Vagina (tissue), 2 donors: ENCODE measurements around the gene TPRG1L. TPM values are rescaled to one million over a fixed set of nuclear protein-coding genes. Genes with fewer than 3 reads are reported as not detected.

ENCODE experiments used
- DNase-seq, 2 donors: peaks; one replicate each; pipeline ENCODE4 v3.0.0-alpha.2; 2017; ENCODE audit errors: extremely low spot score in 2 of 2
- H3K27ac ChIP-seq: fragments of 200-600 bp; sonication (generic); one replicate; pipeline ENCODE4 v1.5.1; 2019
- H3K27me3 ChIP-seq: fragments of 200-600 bp; sonication (generic); one replicate; pipeline ENCODE4 v1.5.1; 2019
- H3K36me3 ChIP-seq, 2 donors: fragments of 200-600 bp; sonication (generic); one replicate each; pipeline ENCODE4 v1.5.1; 2017 to 2019
- H3K4me1 ChIP-seq: fragments of 200-600 bp; sonication (generic); one replicate; pipeline ENCODE4 v1.5.1; 2019
- H3K4me3 ChIP-seq, 2 donors: fragments of 200-600 bp; sonication (generic); 1 replicate in 1 of 2; 2 replicates in 1 of 2; pipeline ENCODE4 v1.5.1; 2016 to 2019
- H3K9me3 ChIP-seq: fragments of 200-600 bp; sonication (generic); one replicate; pipeline ENCODE4 v1.5.1; 2019
- POLR2A ChIP-seq, 2 donors: fragments of 450-650 bp; IDR thresholded peaks; one replicate each; pipeline ENCODE4 v1.6.1; 2017; ENCODE audit warnings: antibody characterized with exemption in 2 of 2, mild to moderate bottlenecking in 2 of 2, moderate library complexity in 2 of 2
- POLR2AphosphoS5 ChIP-seq, 2 donors: sonication (generic); formaldehyde crosslinking; IDR thresholded peaks; one replicate each; pipeline ENCODE4 v1.9.0; 2017; ENCODE audit warnings: antibody characterized with exemption in 2 of 2, mild to moderate bottlenecking in 2 of 2, low read depth in 1 of 2; ENCODE audit not compliant: insufficient read depth in 1 of 2
- intact Hi-C: fragments of 100-400 bp; cut with DNase I; formaldehyde crosslinking; loops from one replicate; pipeline ENCODE4 v1.15.1; 2023
- total RNA-seq: library from RNA; depleted of rRNA; stranded (reverse); fragments of >200 nt; gene quantifications from one replicate; pipeline ENCODE4 v1.2.3, GENCODE V29; 2016
- TF ChIP-seq, protein P1 (sequence below), 3 experiments: fragments of 450-650 bp in 2 of 3; fragments of 200-600 bp in 1 of 3; sonication (generic) in 1 of 3; IDR thresholded peaks; one replicate each; pipeline ENCODE4 v1.5.1; 2017 to 2019; ENCODE audit warnings: antibody characterized with exemption in 3 of 3, mild to moderate bottlenecking in 2 of 3, moderate library complexity in 2 of 3

TPRG1L gene
- total RNA-seq, 1 donor from 2014 or later: 44.9 TPM

DNA sequence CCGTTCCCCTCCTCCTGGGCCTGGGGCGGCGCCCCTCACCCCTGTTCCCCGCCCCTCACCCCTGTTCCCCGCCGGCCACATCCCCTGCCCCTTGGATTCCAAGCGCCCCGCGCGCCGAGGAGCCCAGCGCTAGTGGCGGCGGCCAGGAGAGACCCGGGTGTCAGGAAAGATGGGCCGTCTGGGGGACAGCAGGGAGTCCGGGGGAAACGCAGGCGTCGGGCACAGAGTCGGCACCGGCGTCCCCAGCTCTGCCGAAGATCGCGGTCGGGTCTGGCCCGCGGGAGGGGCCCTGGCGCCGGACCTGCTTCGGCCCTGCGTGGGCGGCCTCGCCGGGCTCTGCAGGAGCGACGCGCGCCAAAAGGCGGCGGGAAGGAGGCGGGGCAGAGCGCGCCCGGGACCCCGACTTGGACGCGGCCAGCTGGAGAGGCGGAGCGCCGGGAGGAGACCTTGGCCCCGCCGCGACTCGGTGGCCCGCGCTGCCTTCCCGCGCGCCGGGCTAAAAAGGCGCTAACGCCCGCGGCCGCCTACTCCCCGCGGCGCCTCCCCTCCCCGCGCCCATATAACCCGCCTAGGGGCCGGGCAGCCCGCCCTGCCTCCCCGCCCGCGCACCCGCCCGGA, 27.2 kb downstream of the TPRG1L start, which contains the start of gene TP73:
TP73 (plus strand) TSS at position 587 of the 618 bp plus-strand sequence. CDS start 29,850 bp downstream, outside the sequence.
- H3K9me3 ChIP-seq: no peaks in the 10 kb centered on the region
- peak within 1 kb of the TSS; percentile 30 to 45 for H3K4me3 ChIP-seq
- H3K27me3 ChIP-seq: peaks cover 14% of the 10 kb centered on the region
- DNase-seq: no peak
- intact Hi-C loops: no loop called here
- no peak within 1 kb of the TSS for H3K27ac ChIP-seq
- H3K36me3 ChIP-seq: no peaks in the 10 kb centered on the region
- TF ChIP-seq, protein P1, sequence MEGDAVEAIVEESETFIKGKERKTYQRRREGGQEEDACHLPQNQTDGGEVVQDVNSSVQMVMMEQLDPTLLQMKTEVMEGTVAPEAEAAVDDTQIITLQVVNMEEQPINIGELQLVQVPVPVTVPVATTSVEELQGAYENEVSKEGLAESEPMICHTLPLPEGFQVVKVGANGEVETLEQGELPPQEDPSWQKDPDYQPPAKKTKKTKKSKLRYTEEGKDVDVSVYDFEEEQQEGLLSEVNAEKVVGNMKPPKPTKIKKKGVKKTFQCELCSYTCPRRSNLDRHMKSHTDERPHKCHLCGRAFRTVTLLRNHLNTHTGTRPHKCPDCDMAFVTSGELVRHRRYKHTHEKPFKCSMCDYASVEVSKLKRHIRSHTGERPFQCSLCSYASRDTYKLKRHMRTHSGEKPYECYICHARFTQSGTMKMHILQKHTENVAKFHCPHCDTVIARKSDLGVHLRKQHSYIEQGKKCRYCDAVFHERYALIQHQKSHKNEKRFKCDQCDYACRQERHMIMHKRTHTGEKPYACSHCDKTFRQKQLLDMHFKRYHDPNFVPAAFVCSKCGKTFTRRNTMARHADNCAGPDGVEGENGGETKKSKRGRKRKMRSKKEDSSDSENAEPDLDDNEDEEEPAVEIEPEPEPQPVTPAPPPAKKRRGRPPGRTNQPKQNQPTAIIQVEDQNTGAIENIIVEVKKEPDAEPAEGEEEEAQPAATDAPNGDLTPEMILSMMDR (IDR thresholded peaks at IDR 0.05): no peak
- TF ChIP-seq POLR2A (IDR thresholded peaks at IDR 0.05) (no peak), POLR2AphosphoS5 (IDR thresholded peaks at IDR 0.05; ENCODE audit: insufficient read depth in 1 of 2, low read depth in 1 of 2) (no peak)
- peaks cover 33% of the 10 kb centered on the region for H3K4me1 ChIP-seq

DNA sequence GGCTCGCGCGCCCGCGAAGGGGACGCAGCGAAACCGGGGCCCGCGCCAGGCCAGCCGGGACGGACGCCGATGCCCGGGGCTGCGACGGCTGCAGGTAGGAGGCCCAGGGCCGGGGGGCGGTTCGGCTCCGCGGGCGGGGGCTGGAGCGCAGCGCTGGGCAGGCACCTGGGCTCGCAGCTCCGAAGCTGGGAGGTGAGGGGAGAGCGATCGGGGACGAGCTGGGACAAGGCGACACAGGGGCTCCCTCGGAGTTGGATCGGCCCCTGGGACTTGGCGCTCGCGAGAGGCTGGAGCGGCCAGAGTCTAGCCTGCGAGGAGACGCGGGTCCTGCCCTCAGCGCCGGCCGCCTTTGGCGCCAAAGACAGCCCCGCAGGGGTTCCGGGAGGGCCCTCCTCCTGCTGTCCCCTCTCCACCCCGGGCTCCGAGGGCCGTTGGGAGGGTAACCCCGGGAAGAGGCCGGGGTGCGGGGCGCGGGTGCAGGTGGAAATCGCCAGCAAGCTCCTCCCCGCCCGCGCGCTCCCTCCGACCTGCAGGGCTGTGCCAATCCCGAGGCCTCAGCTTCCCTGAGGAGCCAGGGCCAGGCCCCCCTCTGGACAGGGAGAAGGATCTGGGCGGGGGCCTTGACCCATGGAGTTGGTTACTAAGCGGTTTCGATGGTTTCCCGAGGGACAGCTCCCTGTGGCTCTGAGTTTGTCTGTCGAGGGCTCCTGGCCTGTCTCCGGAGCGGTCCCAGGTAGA, 27.9 kb downstream of the TPRG1L start:
- TF ChIP-seq POLR2A (IDR thresholded peaks at IDR 0.05) (no peak), POLR2AphosphoS5 (IDR thresholded peaks at IDR 0.05; ENCODE audit: insufficient read depth in 1 of 2, low read depth in 1 of 2) (no peak)
- TF ChIP-seq, protein P1 (IDR thresholded peaks at IDR 0.05): no peak
- Histone ChIP-seq H3K4me1 (peaks cover 33% of the 10 kb centered on the region), H3K9me3 (no peaks in the 10 kb centered on the region), H3K4me3 (peak overlapping the region; percentile 30 to 45), H3K27ac (no peak overlapping the region), H3K27me3 (peaks cover 14% of the 10 kb centered on the region), H3K36me3 (no peaks in the 10 kb centered on the region)
- no peak for DNase-seq
- intact Hi-C loops: no loop called here

DNA sequence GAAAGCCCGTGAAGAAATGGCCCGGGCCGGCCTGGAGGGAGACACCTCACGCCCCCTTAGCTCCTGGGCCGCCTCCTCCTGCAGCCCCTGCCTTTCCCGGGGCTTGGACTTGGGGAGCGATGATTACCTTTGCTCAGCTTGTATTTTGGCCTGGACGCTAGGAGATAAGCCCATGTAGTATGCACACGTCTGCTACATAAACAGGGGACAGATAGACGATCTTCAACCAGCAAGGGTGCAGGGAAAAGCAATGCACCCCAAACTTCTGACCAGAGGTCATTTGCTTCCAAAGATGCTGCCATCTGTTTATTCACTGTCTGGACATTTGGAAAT, 28.4 kb downstream of the TPRG1L start:
- peaks cover 14% of the 10 kb centered on the region for H3K27me3 ChIP-seq
- TF ChIP-seq POLR2A (IDR thresholded peaks at IDR 0.05) (no peak), POLR2AphosphoS5 (IDR thresholded peaks at IDR 0.05; ENCODE audit: insufficient read depth in 1 of 2, low read depth in 1 of 2) (no peak)
- no peaks in the 10 kb centered on the region for H3K36me3 ChIP-seq
- no peak for DNase-seq
- peaks cover 32% of the 10 kb centered on the region for H3K4me1 ChIP-seq
- H3K9me3 ChIP-seq: no peaks in the 10 kb centered on the region
- intact Hi-C loops: no loop called here
- peak overlapping the region in 1 of 2 donors; percentile 45 for H3K4me3 ChIP-seq
- H3K27ac ChIP-seq: no peak overlapping the region

DNA sequence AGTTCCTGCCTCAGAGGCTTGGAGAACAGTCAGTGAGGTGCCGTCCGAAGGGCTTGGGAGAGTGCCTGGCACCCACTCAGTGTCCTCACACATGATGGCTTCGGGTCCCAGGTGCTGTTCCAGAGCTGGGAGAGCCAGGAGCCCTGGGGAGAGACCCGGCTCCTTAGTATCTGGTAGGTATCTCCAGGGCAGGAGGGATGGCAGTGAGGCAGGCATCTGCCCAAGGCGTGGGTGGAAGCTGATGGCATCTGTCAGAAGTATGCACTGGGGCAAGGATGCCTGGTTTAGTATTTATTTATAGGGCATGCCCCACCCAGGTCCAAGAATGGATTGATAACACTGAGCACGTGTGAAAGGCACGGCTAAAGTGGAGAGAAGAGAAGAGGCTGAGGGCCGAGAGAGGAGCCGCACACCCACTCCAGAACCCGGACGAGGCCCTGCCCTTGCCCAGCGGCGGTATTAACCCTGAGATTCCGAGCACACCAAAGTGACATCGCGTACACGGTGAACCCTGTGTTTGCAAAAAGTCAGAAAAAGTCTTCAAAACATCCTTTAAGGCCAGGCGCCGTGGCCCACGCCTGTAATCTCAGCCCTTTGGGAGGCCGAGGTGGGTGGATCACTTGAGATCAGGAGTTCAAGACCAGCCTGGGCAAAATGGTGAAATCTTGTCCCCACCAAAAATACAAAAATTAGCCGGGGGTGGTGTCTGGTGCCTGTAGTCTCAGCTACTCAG, 29.9 kb downstream of the TPRG1L start:
- Histone ChIP-seq H3K27me3 (peaks cover 14% of the 10 kb centered on the region), H3K36me3 (no peaks in the 10 kb centered on the region), H3K9me3 (no peaks in the 10 kb centered on the region), H3K4me1 (peaks cover 19% of the 10 kb centered on the region), H3K27ac (no peak overlapping the region), H3K4me3 (no peak overlapping the region)
- intact Hi-C loops: no loop called here
- no peak for DNase-seq
- TF ChIP-seq POLR2AphosphoS5 (IDR thresholded peaks at IDR 0.05; ENCODE audit: insufficient read depth in 1 of 2, low read depth in 1 of 2) (no peak), POLR2A (IDR thresholded peaks at IDR 0.05) (no peak)
- TF ChIP-seq, protein P1 (IDR thresholded peaks at IDR 0.05): no peak

- no peak overlapping the region for H3K4me3 ChIP-seq
- peaks cover 3% of the 10 kb centered on the region for H3K27me3 ChIP-seq
- no peaks in the 10 kb centered on the region for H3K36me3 ChIP-seq
- intact Hi-C loops: no loop called here
- no peak overlapping the region for H3K27ac ChIP-seq
- TF ChIP-seq, protein P1 (IDR thresholded peaks at IDR 0.05): no peak
- TF ChIP-seq POLR2AphosphoS5 (IDR thresholded peaks at IDR 0.05; ENCODE audit: insufficient read depth in 1 of 2, low read depth in 1 of 2) (no peak), POLR2A (IDR thresholded peaks at IDR 0.05) (no peak)
- H3K9me3 ChIP-seq: no peaks in the 10 kb centered on the region
- H3K4me1 ChIP-seq: peaks cover 6% of the 10 kb centered on the region
- DNase-seq: no peak
These were observed 31.8 kb downstream of the TPRG1L start for GRCh38 chr1:3656450-3657095.
